Neural cell (in vitro differentiated cells): ENCODE data around the gene ASH1L. TPM values are rescaled to one million over a fixed set of nuclear protein-coding genes. Genes with fewer than 3 reads are reported as not detected.

Experiments
- H2AFZ ChIP-seq: fragments of 200-600, 300-800 bp; sonication (generic), shearing (Covaris generic); 2 replicates; pipeline ENCODE4 v1.6.0; 2014; ENCODE audit warnings: low read depth, mild to moderate bottlenecking, antibody characterized with exemption, low read length, moderate library complexity
- H3F3A ChIP-seq: fragments of 200-600 bp; shearing (Covaris generic); 2 replicates; pipeline ENCODE4 v1.6.1; 2016; ENCODE audit warnings: mild to moderate bottlenecking, moderate library complexity, mixed read lengths, antibody characterized with exemption, low read length; ENCODE audit not compliant: insufficient read depth, poor library complexity, severe bottlenecking
- H3K27ac ChIP-seq: fragments of 200-600, 300-800 bp; sonication (generic), shearing (Covaris generic); 2 replicates; pipeline ENCODE4 v1.5.1; 2014; ENCODE audit warnings: mild to moderate bottlenecking, low read length, moderate library complexity
- H3K27me3 ChIP-seq: fragments of 300-800, 200-600 bp; sonication (generic), shearing (Covaris generic); 2 replicates; pipeline ENCODE4 v1.6.0; 2014; ENCODE audit warnings: mild to moderate bottlenecking, low read depth, low read length, moderate library complexity; ENCODE audit not compliant: insufficient read depth
- H3K36me3 ChIP-seq: fragments of 300-800, 200-600 bp; sonication (generic), shearing (Covaris generic); 2 replicates; pipeline ENCODE4 v1.5.1; 2014; ENCODE audit warnings: mild to moderate bottlenecking, antibody characterized with exemption, low read length, moderate library complexity; ENCODE audit not compliant: insufficient read depth
- H3K4me2 ChIP-seq: fragments of 300-800, 200-600 bp; sonication (generic), shearing (Covaris generic); 2 replicates; pipeline ENCODE4 v1.6.0; 2014; ENCODE audit warnings: mild to moderate bottlenecking, low read length
- H3K4me3 ChIP-seq: fragments of 300-800, 200-600 bp; sonication (generic), shearing (Covaris generic); 2 replicates; pipeline ENCODE4 v1.5.1; 2014; ENCODE audit warnings: mild to moderate bottlenecking, low read length, moderate library complexity
- H3K79me2 ChIP-seq: fragments of 200-600 bp; shearing (Covaris generic); replicated peaks from 2 replicates; pipeline ENCODE4 v1.6.0; 2014; ENCODE audit warnings: mild to moderate bottlenecking, low read length, moderate library complexity; ENCODE audit not compliant: insufficient read depth
- H3K9ac ChIP-seq: fragments of 300-800, 200-600 bp; sonication (generic), shearing (Covaris generic); 2 replicates; pipeline ENCODE4 v1.6.1; 2016; ENCODE audit warnings: mild to moderate bottlenecking, low read length, mixed read lengths
- H3K9me2 ChIP-seq: fragments of 200-600 bp; shearing (Covaris generic); 2 replicates; pipeline ENCODE4 v1.6.1; 2016; ENCODE audit warnings: mild to moderate bottlenecking, low read length, mixed read lengths; ENCODE audit not compliant: insufficient read depth
- H3K9me3 ChIP-seq: fragments of 200-600, 300-800 bp; sonication (generic), shearing (Covaris generic); 2 replicates; pipeline ENCODE4 v1.6.1; 2016; ENCODE audit warnings: mild to moderate bottlenecking, mixed run types, low read length, moderate library complexity, mixed read lengths
- H4K20me1 ChIP-seq: fragments of 200-600 bp; shearing (Covaris generic); 2 replicates; pipeline ENCODE4 v1.6.1; 2016; ENCODE audit warnings: mild to moderate bottlenecking, mixed run types; ENCODE audit not compliant: insufficient read depth
- CTCF ChIP-seq: fragments of 450-650 bp; IDR thresholded peaks from 2 replicates; pipeline ENCODE4 v1.5.1; 2014; ENCODE audit warnings: antibody characterized with exemption, mild to moderate bottlenecking, moderate library complexity; ENCODE audit not compliant: poor library complexity, severe bottlenecking
- EP300 ChIP-seq: fragments of 450-650 bp; conservative IDR thresholded peaks from 2 replicates; pipeline ENCODE4 v1.6.1; 2014; ENCODE audit warnings: antibody characterized with exemption, mild to moderate bottlenecking, moderate library complexity; ENCODE audit not compliant: poor library complexity, severe bottlenecking
- EZH2 ChIP-seq: fragments of 200-600, 300-800 bp; shearing (Covaris generic), sonication (generic); IDR thresholded peaks from 2 replicates; pipeline ENCODE4 v1.6.1; 2014; ENCODE audit warnings: antibody characterized with exemption, low read length, borderline replicate concordance, mild to moderate bottlenecking; ENCODE audit not compliant: insufficient read depth, poor library complexity, severe bottlenecking
- MXI1 ChIP-seq: fragments of 450-650 bp; conservative IDR thresholded peaks from 2 replicates; pipeline ENCODE4 v1.6.1; 2014; ENCODE audit warnings: antibody characterized with exemption, mild to moderate bottlenecking; ENCODE audit not compliant: poor library complexity, severe bottlenecking
- POLR2AphosphoS5 ChIP-seq: IDR thresholded peaks from 2 replicates; pipeline ENCODE4 v1.6.1; 2012
- RAD21 ChIP-seq: fragments of 450-650 bp; conservative IDR thresholded peaks from 2 replicates; pipeline ENCODE4 v1.6.1; 2014; ENCODE audit warnings: antibody characterized with exemption, mild to moderate bottlenecking, moderate library complexity
- REST ChIP-seq: IDR thresholded peaks from 2 replicates; pipeline ENCODE4 v1.6.1; 2012; ENCODE audit warnings: borderline replicate concordance
- SMC3 ChIP-seq: fragments of 450-650 bp; conservative IDR thresholded peaks from 2 replicates; pipeline ENCODE4 v1.6.1; 2014; ENCODE audit warnings: antibody characterized with exemption, mild to moderate bottlenecking, moderate library complexity; ENCODE audit not compliant: poor library complexity
- TAF1 ChIP-seq: IDR thresholded peaks from 2 replicates; pipeline ENCODE4 v1.6.1; 2012; ENCODE audit warnings: low read depth
- polyA plus RNA-seq: library from polyadenylated mRNA; depleted of rRNA; stranded (reverse); fragments of >200 nt; gene quantifications from 2 replicates; pipeline ENCODE4 v1.2.3, GENCODE V29; 2014

Gene ASH1L
- polyA plus RNA-seq, 1 donor from 2014 or later = 16.2 TPM

DNA sequence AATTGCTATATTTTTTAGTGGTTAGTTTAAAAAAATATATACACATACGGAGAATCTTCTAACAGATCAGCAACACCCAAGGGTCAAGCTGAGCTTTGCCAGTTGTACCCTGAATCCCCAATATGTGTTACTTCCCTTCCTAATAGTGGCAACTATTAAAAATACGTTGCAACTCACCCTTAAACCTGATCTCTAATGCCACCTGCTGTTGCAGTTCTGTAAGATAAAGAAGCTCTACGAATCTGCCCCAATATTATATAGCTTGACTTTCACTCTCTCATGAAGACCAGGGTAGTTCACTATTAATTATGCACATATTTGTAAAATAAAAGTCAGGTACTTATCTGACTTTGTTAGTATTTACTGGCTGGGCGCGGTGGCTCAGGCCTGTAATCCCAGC is 58.4 kb downstream of the ASH1L start:
- TF ChIP-seq TAF1 (no peak), SMC3 (no peak), MXI1 (no peak), CTCF (peak; percentile 36), EP300 (no peak), RAD21 (peak; percentile 24), EZH2 (no peak), POLR2AphosphoS5 (no peak), REST (no peak)
- Histone ChIP-seq H3K9me2 (no peaks in the 10 kb centered on the region), H3K79me2 (peaks cover 31% of the 10 kb centered on the region), H3K27me3 (no peaks in the 10 kb centered on the region), H3K9me3 (no peaks in the 10 kb centered on the region), H3K36me3 (no peaks in the 10 kb centered on the region), H3K9ac (no peak overlapping the region), H3K27ac (no peak overlapping the region), H3K4me3 (no peak overlapping the region), H2AFZ (no peak overlapping the region), H4K20me1 (no peaks in the 10 kb centered on the region), H3K4me2 (no peak overlapping the region), H3F3A (no peaks in the 10 kb centered on the region)

GRCh38 chr1:155499953-155500639 is 62.5 kb downstream of the ASH1L start:
- Histone ChIP-seq H3K9ac (peak overlapping the region; percentile 14), H2AFZ (no peak overlapping the region), H3K4me2 (no peak overlapping the region), H3K9me3 (no peaks in the 10 kb centered on the region), H3K4me3 (peak overlapping the region; percentile 48), H4K20me1 (no peaks in the 10 kb centered on the region), H3F3A (no peaks in the 10 kb centered on the region), H3K27ac (peak overlapping the region; percentile 66), H3K27me3 (no peaks in the 10 kb centered on the region), H3K36me3 (no peaks in the 10 kb centered on the region), H3K9me2 (no peaks in the 10 kb centered on the region), H3K79me2 (peaks cover 21% of the 10 kb centered on the region)
- TF ChIP-seq TAF1 (no peak), REST (no peak), EZH2 (no peak), CTCF (no peak)
